GM12891 (cell line): ENCODE measurements around the gene TRAPPC3.

Experiments used
- POLR2A ChIP-seq: IDR thresholded peaks from 2 replicates; pipeline ENCODE4 v1.6.1; 2011; ENCODE audit warnings: low read depth, low read length, control low read depth
- POLR2AphosphoS5 ChIP-seq: IDR thresholded peaks from 2 replicates; pipeline ENCODE4 v1.6.1; 2011; ENCODE audit warnings: low read depth, low read length, control low read depth
- POU2F2 ChIP-seq: IDR thresholded peaks from 2 replicates; pipeline ENCODE4 v1.6.1; 2011; ENCODE audit warnings: low read depth, mild to moderate bottlenecking, control low read depth, low read length, moderate library complexity
- SPI1 ChIP-seq: IDR thresholded peaks from 2 replicates; pipeline ENCODE4 v1.6.1; 2011; ENCODE audit warnings: low read depth, low read length, control low read depth
- TAF1 ChIP-seq: IDR thresholded peaks from 2 replicates; pipeline ENCODE4 v1.6.1; 2011; ENCODE audit warnings: low read depth, low read length, control low read depth

GRCh38 chr1:36088265-36088576, 61.1 kb downstream of the TRAPPC3 start:
- TF ChIP-seq TAF1 (no peak), POLR2A (no peak), POLR2AphosphoS5 (no peak), SPI1 (no peak), POU2F2 (no peak)
